ENCODE data around the gene KCNIP2.
"Not testable (repeated sequence)": the region's sequence is repeated elsewhere in the genome, so short reads cannot be mapped to it uniquely, and the experiment has no call there.

DNA sequence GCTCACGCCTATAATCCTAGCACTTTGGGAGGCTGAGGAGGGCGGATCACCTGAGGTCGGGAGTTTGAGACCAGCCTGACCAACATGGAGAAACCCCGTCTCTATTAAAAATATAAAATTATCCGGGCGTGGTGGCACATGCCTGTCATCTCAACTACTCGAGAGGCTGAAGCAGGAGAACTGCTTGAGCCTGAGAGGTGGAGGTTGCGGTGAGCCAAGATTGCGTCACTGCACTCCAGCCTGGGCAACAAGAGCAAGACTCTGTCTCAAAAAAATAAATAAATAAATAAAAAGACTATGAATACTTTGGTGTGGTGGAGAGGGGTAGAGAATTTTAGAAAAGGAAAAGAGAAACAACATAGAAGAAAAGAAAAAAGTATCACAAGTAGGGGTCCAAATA, 54.4 kb downstream of the KCNIP2 start:
- TF ChIP-seq, protein P1, sequence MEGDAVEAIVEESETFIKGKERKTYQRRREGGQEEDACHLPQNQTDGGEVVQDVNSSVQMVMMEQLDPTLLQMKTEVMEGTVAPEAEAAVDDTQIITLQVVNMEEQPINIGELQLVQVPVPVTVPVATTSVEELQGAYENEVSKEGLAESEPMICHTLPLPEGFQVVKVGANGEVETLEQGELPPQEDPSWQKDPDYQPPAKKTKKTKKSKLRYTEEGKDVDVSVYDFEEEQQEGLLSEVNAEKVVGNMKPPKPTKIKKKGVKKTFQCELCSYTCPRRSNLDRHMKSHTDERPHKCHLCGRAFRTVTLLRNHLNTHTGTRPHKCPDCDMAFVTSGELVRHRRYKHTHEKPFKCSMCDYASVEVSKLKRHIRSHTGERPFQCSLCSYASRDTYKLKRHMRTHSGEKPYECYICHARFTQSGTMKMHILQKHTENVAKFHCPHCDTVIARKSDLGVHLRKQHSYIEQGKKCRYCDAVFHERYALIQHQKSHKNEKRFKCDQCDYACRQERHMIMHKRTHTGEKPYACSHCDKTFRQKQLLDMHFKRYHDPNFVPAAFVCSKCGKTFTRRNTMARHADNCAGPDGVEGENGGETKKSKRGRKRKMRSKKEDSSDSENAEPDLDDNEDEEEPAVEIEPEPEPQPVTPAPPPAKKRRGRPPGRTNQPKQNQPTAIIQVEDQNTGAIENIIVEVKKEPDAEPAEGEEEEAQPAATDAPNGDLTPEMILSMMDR (IDR thresholded peaks at IDR 0.05), result not testable (repeated sequence)
- not testable (repeated sequence) for TF ChIP-seq POLR2A (IDR thresholded peaks at IDR 0.05)
